ENCODE data around the gene ZDHHC18.
"Not testable (repeated sequence)": the region's sequence is repeated elsewhere in the genome, so short reads cannot be mapped to it uniquely, and the experiment has no call there.

Gene ZDHHC18

GRCh38 chr1:26810105-26810504 lies 16.4 kb upstream of the ZDHHC18 start:
- in situ Hi-C loops (cut with HindIII; ENCODE audit: low sequenced_read_pairs); DNase-seq (ENCODE audit: low read depth); H3K4me3 ChIP-seq (ENCODE audit: low read depth, low read length): not testable (repeated sequence)
- peak; percentile 80 for TF ChIP-seq CTCF (IDR thresholded peaks at IDR 0.05; ENCODE audit: low read depth, low read length, missing control alignments)

DNA sequence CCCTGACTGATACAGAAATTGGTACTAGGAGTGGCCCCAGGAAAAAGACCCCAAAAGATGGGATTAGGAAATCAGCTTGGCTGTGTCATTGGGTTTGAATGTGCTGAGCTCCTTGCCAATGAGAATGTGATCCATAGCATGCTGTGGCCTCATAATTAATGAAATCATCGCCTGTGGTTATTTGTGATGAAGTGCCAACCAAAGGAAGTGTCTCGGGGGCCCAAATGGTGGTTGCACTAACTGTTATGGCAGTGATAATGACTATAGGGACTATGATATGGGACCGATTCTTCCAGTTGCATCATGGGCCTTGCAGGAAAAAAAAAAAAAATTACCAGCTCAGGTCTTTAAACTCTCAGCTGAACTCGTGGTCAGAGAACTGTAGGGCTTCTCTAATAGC lies 15.4 kb upstream of the ZDHHC18 start:
- H3K4me3 ChIP-seq (ENCODE audit: low read depth, low read length) = no peak overlapping the region
- in situ Hi-C loops (cut with HindIII; ENCODE audit: low sequenced_read_pairs) = no loop called here
- no peak for TF ChIP-seq CTCF (IDR thresholded peaks at IDR 0.05; ENCODE audit: low read depth, low read length, missing control alignments)
- DNase-seq (ENCODE audit: low read depth) = no peak

DNA sequence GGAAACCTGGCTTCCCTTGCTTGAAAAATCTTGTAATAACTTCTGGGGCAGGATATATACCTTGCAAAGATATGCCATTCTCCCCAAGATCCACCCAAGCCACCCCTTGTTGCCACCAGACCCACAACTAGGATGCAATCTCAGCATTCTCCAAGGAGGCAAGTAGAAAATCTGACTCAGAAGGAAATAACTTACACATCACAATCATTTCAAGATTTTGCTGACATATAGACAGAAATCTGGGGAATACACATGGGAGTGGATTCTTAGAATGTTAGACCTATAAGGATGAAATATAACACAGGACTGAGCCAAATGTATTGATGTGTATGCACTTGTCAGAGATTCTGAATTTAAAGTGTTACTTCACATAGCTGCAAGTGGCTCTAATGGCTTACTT lies 14.8 kb upstream of the ZDHHC18 start:
- no peak for TF ChIP-seq CTCF (IDR thresholded peaks at IDR 0.05; ENCODE audit: low read depth, low read length, missing control alignments)
- H3K4me3 ChIP-seq (ENCODE audit: low read depth, low read length) = no peak overlapping the region
- in situ Hi-C loops (cut with HindIII; ENCODE audit: low sequenced_read_pairs) = no loop called here
- no peak for DNase-seq (ENCODE audit: low read depth)

GRCh38 chr1:26814377-26814776 lies 12.1 kb upstream of the ZDHHC18 start:
- no peak for TF ChIP-seq CTCF (IDR thresholded peaks at IDR 0.05; ENCODE audit: low read depth, low read length, missing control alignments)
- no peak overlapping the region for H3K4me3 ChIP-seq (ENCODE audit: low read depth, low read length)
- no peak for DNase-seq (ENCODE audit: low read depth)
- in situ Hi-C loops (cut with HindIII; ENCODE audit: low sequenced_read_pairs) = no loop called here

DNA sequence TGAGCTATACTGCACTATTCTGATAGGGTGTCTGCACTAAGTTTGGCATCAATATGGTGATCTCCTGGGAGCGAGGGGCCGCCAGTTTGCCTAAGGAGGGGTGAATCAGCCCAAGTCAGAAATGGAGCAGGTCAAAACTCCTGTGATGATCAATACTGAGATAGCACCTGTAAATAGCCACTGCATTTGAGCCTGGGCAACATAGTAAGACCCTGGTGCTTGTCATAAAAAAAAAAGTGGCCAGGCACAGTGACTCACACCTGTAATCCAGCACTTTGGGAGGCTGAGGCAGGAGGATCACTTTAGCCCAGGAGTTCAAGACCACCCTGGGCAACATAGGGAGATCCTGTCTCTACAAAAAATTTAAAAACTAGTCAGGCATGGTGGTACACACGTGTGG lies 11.6 kb upstream of the ZDHHC18 start:
- in situ Hi-C loops (cut with HindIII; ENCODE audit: low sequenced_read_pairs) = no loop called here
- H3K4me3 ChIP-seq (ENCODE audit: low read depth, low read length) = no peak overlapping the region
- no peak for DNase-seq (ENCODE audit: low read depth)
- no peak for TF ChIP-seq CTCF (IDR thresholded peaks at IDR 0.05; ENCODE audit: low read depth, low read length, missing control alignments)

DNA sequence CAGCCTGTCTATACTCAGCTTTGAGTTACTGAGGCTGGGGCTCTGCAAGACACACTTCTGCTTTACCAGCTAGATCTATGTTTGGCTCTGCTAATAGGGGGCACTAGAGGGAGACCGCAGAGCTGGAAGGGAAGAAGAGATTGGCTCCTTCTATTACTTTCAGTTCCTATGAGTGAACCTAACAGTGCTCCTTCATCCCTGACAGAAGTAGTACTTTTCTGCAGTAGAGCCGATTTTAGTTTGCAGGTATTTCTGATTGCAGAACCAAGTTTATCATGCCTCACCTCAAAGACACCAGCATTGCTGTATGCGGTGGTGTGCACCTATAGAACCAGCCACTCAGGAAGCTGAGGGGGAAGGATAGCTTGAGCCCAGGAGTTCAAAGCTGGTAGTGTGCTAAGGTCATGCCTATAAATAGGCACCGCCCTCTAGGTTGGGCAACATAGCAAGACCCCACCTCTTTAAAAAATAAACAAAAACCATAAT lies 5.7 kb upstream of the ZDHHC18 start:
- in situ Hi-C loops (cut with HindIII; ENCODE audit: low sequenced_read_pairs) = no loop called here
- no peak for DNase-seq (ENCODE audit: low read depth)
- no peak overlapping the region for H3K4me3 ChIP-seq (ENCODE audit: low read depth, low read length)
- no peak for TF ChIP-seq CTCF (IDR thresholded peaks at IDR 0.05; ENCODE audit: low read depth, low read length, missing control alignments)
